Common myeloid progenitor, CD34-positive (primary cell): ENCODE data around the gene WWOX.

Experiments used
- CTCF ChIA-PET: fragments of 350-600 bp; sonication (Branson Sonifier 250); formaldehyde crosslinking; loops from one replicate; lab custom pipeline; 2021; ENCODE audit warnings: antibody characterized with exemption; lab: Charles Lee
- POLR2A ChIA-PET: fragments of 350-600 bp; sonication (Branson Sonifier 250); formaldehyde crosslinking; loops from one replicate; lab custom pipeline; 2021; ENCODE audit warnings: antibody characterized with exemption; lab: Charles Lee
- DNase-seq, 3 donors: peaks; one replicate each; pipeline versions ENCODE4 v3.0.0 to v3.0.0-alpha.2; 2013
- H3K27ac ChIP-seq, 2 experiments: 1 replicate in 1 of 2; 2 replicates in 1 of 2; pipeline ENCODE4 v1.7.0; 2013; ENCODE audit warnings: inconsistent platforms in 2 of 2, low read length in 2 of 2, mild to moderate bottlenecking in 2 of 2, low read depth in 1 of 2, moderate library complexity in 1 of 2; ENCODE audit not compliant: severe bottlenecking in 2 of 2, insufficient read depth in 1 of 2, poor library complexity in 1 of 2
- H3K27me3 ChIP-seq, 5 experiments: replicated peaks in 2 of 5; 1 replicate in 3 of 5; 2 replicates in 2 of 5; pipeline versions ENCODE4 v1.6.1 to v1.7.0; 2013; ENCODE audit warnings: low read length in 4 of 5, mild to moderate bottlenecking in 2 of 5, moderate library complexity in 2 of 5, inconsistent platforms in 1 of 5; ENCODE audit not compliant: insufficient read depth in 5 of 5, control insufficient read depth in 4 of 5
- H3K36me3 ChIP-seq, 4 experiments: 1 replicate in 2 of 4; 2 replicates in 2 of 4; pipeline versions ENCODE4 v1.6.1 to v1.7.0; 2013; ENCODE audit warnings: low read length in 3 of 4, control low read depth in 1 of 4, mild to moderate bottlenecking in 1 of 4; ENCODE audit not compliant: control insufficient read depth in 4 of 4, insufficient read depth in 4 of 4
- H3K4me1 ChIP-seq, 4 experiments: 1 replicate in 3 of 4; 2 replicates in 1 of 4; pipeline versions ENCODE4 v1.6.1 to v1.7.1; 2013; ENCODE audit warnings: low read length in 3 of 4, mild to moderate bottlenecking in 3 of 4, control low read depth in 1 of 4, inconsistent platforms in 1 of 4, moderate library complexity in 1 of 4; ENCODE audit not compliant: control insufficient read depth in 4 of 4, insufficient read depth in 4 of 4; ENCODE audit errors: control extremely low read depth in 1 of 4
- H3K4me3 ChIP-seq, 7 experiments: 1 replicate in 4 of 7; 2 replicates in 3 of 7; pipeline versions ENCODE4 v1.5.1 to v1.7.0; 2013; ENCODE audit warnings: mild to moderate bottlenecking in 7 of 7, low read length in 6 of 7, moderate library complexity in 6 of 7, inconsistent platforms in 2 of 7, low read depth in 2 of 7, control low read depth in 1 of 7; ENCODE audit not compliant: insufficient read depth in 4 of 7, control insufficient read depth in 1 of 7; ENCODE audit errors: extremely low read depth in 1 of 7
- H3K9me3 ChIP-seq, 5 experiments: 1 replicate in 4 of 5; 2 replicates in 1 of 5; pipeline versions ENCODE4 v1.6.1 to v1.7.1; 2013; ENCODE audit warnings: low read length in 4 of 5, mild to moderate bottlenecking in 2 of 5, inconsistent platforms in 1 of 5, low read depth in 1 of 5, moderate library complexity in 1 of 5; ENCODE audit not compliant: control insufficient read depth in 4 of 5, insufficient read depth in 2 of 5; ENCODE audit errors: control extremely low read depth in 1 of 5
- WGBS: methylation state at CpG from one replicate; pipeline ENCODE4 v1.1.5; 2013; ENCODE audit not compliant: insufficient coverage; 5-methylcytosine and 5-hydroxymethylcytosine counted together

Gene WWOX

GRCh38 chr16:78325468-78326352 lies 226.3 kb downstream of the WWOX start:
- Histone ChIP-seq H3K27me3 (no peaks in the 10 kb centered on the region), H3K4me3 (no peak overlapping the region), H3K9me3 (no peaks in the 10 kb centered on the region), H3K36me3 (no peaks in the 10 kb centered on the region), H3K4me1 (peaks cover 0 to 12% (median 7%) of the 10 kb centered on the region in 4 experiments), H3K27ac (no peak overlapping the region)
- ChIA-PET CTCF (no interaction called here), POLR2A (no interaction called here)
- no peak for DNase-seq
- 43% methylated on average over 4 of the region's 6 CpGs for WGBS

DNA sequence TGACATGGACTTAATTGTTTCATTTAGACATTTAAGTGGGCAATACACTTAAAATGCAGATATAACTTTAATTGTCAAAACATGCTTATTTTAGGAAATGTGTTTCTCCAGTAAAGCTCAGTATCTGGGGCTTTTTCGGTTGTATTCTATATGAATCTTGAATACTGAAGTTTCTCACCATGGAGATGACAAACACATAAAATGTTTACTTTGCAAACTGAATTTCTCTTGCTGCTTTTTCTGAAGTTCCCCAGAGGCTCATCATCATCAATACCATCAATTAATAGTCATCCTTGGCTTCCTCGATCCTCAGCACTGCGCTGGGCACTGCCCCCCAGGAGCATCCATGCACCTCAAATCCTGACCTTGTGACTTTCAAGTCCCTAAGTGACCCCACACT lies 227.3 kb downstream of the WWOX start:
- no peaks in the 10 kb centered on the region for H3K36me3 ChIP-seq
- H3K9me3 ChIP-seq, result no peaks in the 10 kb centered on the region
- peaks cover 0 to 12% (median 7%) of the 10 kb centered on the region in 4 experiments for H3K4me1 ChIP-seq
- H3K27me3 ChIP-seq, result no peaks in the 10 kb centered on the region
- ChIA-PET POLR2A (no interaction called here), CTCF (no interaction called here)
- 100% methylated on average over 3 of the region's 3 CpGs for WGBS
- no peak for DNase-seq
- no peak overlapping the region for H3K27ac ChIP-seq
- H3K4me3 ChIP-seq, result no peak overlapping the region

DNA sequence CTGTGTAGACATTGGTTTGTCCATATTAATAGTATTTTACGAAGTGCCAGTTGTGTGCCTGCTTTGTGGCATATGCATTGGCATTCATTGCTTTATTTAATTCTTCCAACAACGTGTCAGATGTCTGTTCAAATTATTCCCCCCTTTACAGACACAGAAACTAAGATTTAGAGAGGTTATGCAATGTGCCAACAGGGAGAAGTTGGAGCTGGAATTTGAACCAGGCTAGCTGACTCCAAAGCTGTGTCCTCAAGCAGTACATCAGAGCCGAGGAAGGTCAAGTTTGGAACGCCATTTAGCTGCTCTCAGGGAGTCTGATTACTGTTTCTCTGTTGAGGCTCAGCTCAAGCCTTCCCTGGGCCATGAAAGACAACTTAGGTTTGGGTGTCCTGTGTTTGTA lies 232.3 kb downstream of the WWOX start:
- no peak overlapping the region for H3K4me3 ChIP-seq
- H3K27ac ChIP-seq, result no peak overlapping the region
- DNase-seq, result no peak
- POLR2A ChIA-PET, result no interaction called here
- no peaks in the 10 kb centered on the region for H3K36me3 ChIP-seq
- H3K4me1 ChIP-seq, result peaks cover 0 to 12% (median 7%) of the 10 kb centered on the region in 4 experiments
- no peaks in the 10 kb centered on the region for H3K27me3 ChIP-seq
- no peaks in the 10 kb centered on the region for H3K9me3 ChIP-seq
- WGBS, result 100% methylated on average over 2 of the region's 4 CpGs
- CTCF ChIA-PET, result no interaction called here

GRCh38 chr16:78333808-78334207 lies 234.4 kb downstream of the WWOX start:
- ChIA-PET CTCF (no interaction called here), POLR2A (no interaction called here)
- no peaks in the 10 kb centered on the region for H3K9me3 ChIP-seq
- no peak overlapping the region for H3K4me3 ChIP-seq
- no peak overlapping the region for H3K27ac ChIP-seq
- no peaks in the 10 kb centered on the region for H3K36me3 ChIP-seq
- no peak for DNase-seq
- H3K4me1 ChIP-seq, result peaks cover 0 to 12% (median 7%) of the 10 kb centered on the region in 4 experiments
- 95% methylated on average over 4 of the region's 5 CpGs for WGBS
- H3K27me3 ChIP-seq, result no peaks in the 10 kb centered on the region

DNA sequence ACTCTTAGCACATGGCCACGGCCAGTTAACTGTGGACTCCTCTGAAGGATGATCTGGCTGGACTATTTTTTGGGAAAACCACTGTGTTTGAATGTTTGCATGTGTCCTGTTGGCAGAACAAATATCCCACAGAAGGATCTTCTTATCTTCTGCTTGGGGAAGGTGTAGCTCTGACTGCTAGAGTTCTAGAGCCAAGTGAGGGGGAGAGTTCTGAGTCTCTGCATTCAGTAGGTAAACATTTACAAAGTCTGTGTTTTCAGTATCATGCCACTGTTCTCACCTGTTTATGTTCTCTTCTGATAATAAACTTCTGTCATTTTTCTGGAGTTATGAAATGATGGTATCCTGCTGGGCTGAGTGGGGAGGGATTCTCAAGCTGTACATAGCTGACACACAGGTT lies 241.1 kb downstream of the WWOX start:
- no peaks in the 10 kb centered on the region for H3K9me3 ChIP-seq
- WGBS, result 78% methylated on average over 1 of the region's 1 CpG
- H3K36me3 ChIP-seq, result no peaks in the 10 kb centered on the region
- no peaks in the 10 kb centered on the region for H3K27me3 ChIP-seq
- CTCF ChIA-PET, result no interaction called here
- H3K27ac ChIP-seq, result no peak overlapping the region
- DNase-seq, result no peak
- H3K4me3 ChIP-seq, result no peak overlapping the region
- H3K4me1 ChIP-seq, result no peaks in the 10 kb centered on the region
- POLR2A ChIA-PET, result no interaction called here

DNA sequence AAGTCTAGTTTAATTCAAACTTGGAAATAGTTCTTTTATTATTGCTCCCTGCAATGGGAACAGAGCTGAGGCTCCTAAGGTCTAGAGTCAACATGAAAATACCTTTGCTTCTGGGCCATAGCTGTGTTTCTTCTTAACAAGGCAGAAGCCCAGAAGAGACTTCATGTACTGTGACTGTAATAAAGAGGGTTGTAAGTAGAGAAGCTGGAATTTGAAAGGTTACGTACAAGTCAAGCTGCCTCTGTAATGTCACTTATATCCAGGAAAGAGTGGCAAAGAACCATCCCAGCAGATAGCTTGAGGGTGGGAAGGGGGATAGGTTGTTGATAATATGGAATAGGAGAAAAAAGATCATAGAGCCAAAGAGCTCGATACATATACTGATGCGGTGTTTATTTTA lies 248.6 kb downstream of the WWOX start:
- WGBS, result 100% methylated on average over 3 of the region's 3 CpGs
- no peak overlapping the region for H3K4me3 ChIP-seq
- DNase-seq, result no peak
- ChIA-PET POLR2A (no interaction called here), CTCF (no interaction called here)
- no peak overlapping the region for H3K27ac ChIP-seq
- no peaks in the 10 kb centered on the region for H3K4me1 ChIP-seq
- no peaks in the 10 kb centered on the region for H3K36me3 ChIP-seq
- H3K27me3 ChIP-seq, result no peaks in the 10 kb centered on the region
- H3K9me3 ChIP-seq, result no peaks in the 10 kb centered on the region

DNA sequence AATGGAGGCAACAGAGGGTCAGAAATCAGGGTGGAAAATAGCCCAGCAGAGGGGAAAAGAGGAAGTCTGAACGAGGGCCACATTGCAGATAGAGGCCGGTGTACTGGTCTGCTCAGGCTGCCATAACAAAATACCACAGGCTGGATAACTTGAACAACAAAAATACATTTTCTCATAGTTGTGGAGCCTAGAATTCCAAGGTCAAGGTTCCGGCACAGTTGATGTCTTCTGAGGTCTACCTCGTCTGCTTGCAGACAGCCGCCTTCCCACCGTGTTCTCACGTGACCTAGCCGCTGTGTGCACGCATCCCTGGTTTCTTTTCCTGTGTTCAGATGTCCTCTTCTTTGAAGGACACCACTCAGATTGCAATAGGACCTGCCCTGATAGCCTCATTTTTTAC lies 249.4 kb downstream of the WWOX start:
- H3K9me3 ChIP-seq, result no peaks in the 10 kb centered on the region
- no peak for DNase-seq
- 89% methylated on average over 8 of the region's 9 CpGs for WGBS
- H3K27ac ChIP-seq, result no peak overlapping the region
- H3K4me1 ChIP-seq, result no peaks in the 10 kb centered on the region
- no peaks in the 10 kb centered on the region for H3K27me3 ChIP-seq
- no peak overlapping the region for H3K4me3 ChIP-seq
- ChIA-PET CTCF (no interaction called here), POLR2A (no interaction called here)
- H3K36me3 ChIP-seq, result no peaks in the 10 kb centered on the region
